ENCODE results near the gene PAK2. TPM values are rescaled to one million over a fixed set of nuclear protein-coding genes. Genes with fewer than 3 reads are reported as not detected.

Gene PAK2
- total RNA-seq, 1 experiment from 2014 or later = 50.7 TPM

- no peak for TF ChIP-seq GRHL2 (CRISPR knock-in tag; IDR thresholded peaks at IDR 0.05; ENCODE audit: insufficient replicate concordance, severe bottlenecking)
- no peak for TF ChIP-seq TP53 (CRISPR knock-in tag; IDR thresholded peaks at IDR 0.05)
- TF ChIP-seq RORB (CRISPR knock-in tag; IDR thresholded peaks at IDR 0.05) = no peak
- no peak for TF ChIP-seq ZNF423 (CRISPR knock-in tag; IDR thresholded peaks at IDR 0.05)
Observed at GRCh38 chr3:196789885-196790359, 50.3 kb downstream of the PAK2 start (continued).

GRCh38 chr3:196790636-196791035, 51.0 kb downstream of the PAK2 start:
- peaks cover 23% of the 10 kb centered on the region for H3K9me3 Mint-ChIP-seq
- ChIA-PET CTCF (no interaction called here), POLR2A (no interaction called here)
- no peak overlapping the region for H3K4me3 Mint-ChIP-seq
- H3K27ac Mint-ChIP-seq = no peak overlapping the region
- DNase-seq (ENCODE audit: low spot score) (no peak), ATAC-seq (no peak)
- no peak for TF ChIP-seq PRRX2 (CRISPR knock-in tag; IDR thresholded peaks at IDR 0.05)
- no peak for TF ChIP-seq SMAD4 (CRISPR knock-in tag; IDR thresholded peaks at IDR 0.05)
- no peak for TF ChIP-seq JUN (CRISPR knock-in tag; IDR thresholded peaks at IDR 0.05)
- TF ChIP-seq E2F5 (CRISPR knock-in tag; IDR thresholded peaks at IDR 0.05) = no peak
- TF ChIP-seq ZNF512 (CRISPR knock-in tag; IDR thresholded peaks at IDR 0.05; ENCODE audit: borderline replicate concordance) = no peak
- no peak for TF ChIP-seq OVOL2 (CRISPR knock-in tag; IDR thresholded peaks at IDR 0.05; ENCODE audit: borderline replicate concordance)
- H3K36me3 Mint-ChIP-seq = peaks cover 58% of the 10 kb centered on the region
- H3K27me3 Mint-ChIP-seq (ENCODE audit: low read depth) = no peaks in the 10 kb centered on the region
- H3K4me1 Mint-ChIP-seq = peaks cover 35% of the 10 kb centered on the region

GRCh38 chr3:196792771-196793170, 53.1 kb downstream of the PAK2 start:
- Mint-ChIP-seq H3K27me3 (ENCODE audit: low read depth) (no peaks in the 10 kb centered on the region), H3K27ac (peak overlapping the region; percentile 22), H3K9me3 (peaks cover 22% of the 10 kb centered on the region), H3K36me3 (peaks cover 46% of the 10 kb centered on the region), H3K4me1 (peaks cover 21% of the 10 kb centered on the region), H3K4me3 (no peak overlapping the region)
- no peak for TF ChIP-seq FOXP4 (CRISPR knock-in tag; IDR thresholded peaks at IDR 0.05)
- no peak for TF ChIP-seq FOXJ3 (CRISPR knock-in tag; IDR thresholded peaks at IDR 0.05; ENCODE audit: borderline replicate concordance)
- DNase-seq (ENCODE audit: low spot score) (no peak), ATAC-seq (no peak)
- CTCF ChIA-PET = no interaction called here
- POLR2A ChIA-PET = no interaction called here

- Mint-ChIP-seq H3K4me1 (peaks cover 18% of the 10 kb centered on the region), H3K27ac (peak overlapping the region; percentile 28), H3K9me3 (peaks cover 22% of the 10 kb centered on the region), H3K36me3 (peaks cover 46% of the 10 kb centered on the region), H3K4me3 (no peak overlapping the region), H3K27me3 (ENCODE audit: low read depth) (no peaks in the 10 kb centered on the region)
- TF ChIP-seq MYBL2 (CRISPR knock-in tag; IDR thresholded peaks at IDR 0.05) (no peak), USF1 (CRISPR knock-in tag; IDR thresholded peaks at IDR 0.05) (no peak), ARID4B (CRISPR knock-in tag; IDR thresholded peaks at IDR 0.05; ENCODE audit: borderline replicate concordance) (no peak), ZBTB21 (CRISPR knock-in tag; IDR thresholded peaks at IDR 0.05; ENCODE audit: borderline replicate concordance) (no peak), ATF2 (CRISPR knock-in tag; IDR thresholded peaks at IDR 0.05; ENCODE audit: borderline replicate concordance, low read depth) (no peak), SMAD4 (CRISPR knock-in tag; IDR thresholded peaks at IDR 0.05) (no peak)
- no peak for DNase-seq (ENCODE audit: low spot score)
- CTCF ChIA-PET = no interaction called here
- POLR2A ChIA-PET = no interaction called here
- ATAC-seq = peak; percentile 32; the same call in 1 of the 2 replicates
Observed at GRCh38 chr3:196793246-196793645, 53.6 kb downstream of the PAK2 start.

Data from WTC11 (cell line).